Measurements from ENCODE around the gene BAG5. TPM values are rescaled to one million over a fixed set of nuclear protein-coding genes. Genes with fewer than 3 reads are reported as not detected.

The BAG5 gene
- total and polyA plus RNA-seq, 2 of the 8 experiments (the other 6 are each of a cell fraction or from before 2014, with no cell fraction given) = 7.4 to 29.5 TPM

GRCh38 chr14:103524002-103524935 is 38.2 kb downstream of the BAG5 start:
- Histone ChIP-seq H4K91ac (replicated peaks; ENCODE audit: insufficient read length, low read length) (no peak overlapping the region), H4K8ac (ENCODE audit: extremely low read depth, insufficient read depth, low read length) (no peak overlapping the region), H2BK120ac (replicated peaks; ENCODE audit: low read depth, low read length) (no peak overlapping the region), H3K18ac (ENCODE audit: extremely low read depth, low read length) (no peak overlapping the region), H4K5ac (ENCODE audit: insufficient read length, low read depth, low read length) (no peak overlapping the region), H3K14ac (ENCODE audit: insufficient read length) (no peak overlapping the region), H3K56ac (replicated peaks; ENCODE audit: insufficient read length, low read depth, low read length) (no peak overlapping the region), H3K79me1 (ENCODE audit: low read depth, low read length) (no peaks in the 10 kb centered on the region; the same call in 1 of the 2 replicates), H2BK5ac (ENCODE audit: low read depth, low read length) (no peak overlapping the region), H3K27me3 (replicated peaks in 1 of 4; ENCODE audit: control insufficient read depth in 3 of 4, extremely low read depth in 1 of 4, insufficient read depth in 3 of 4, low read length in 3 of 4) (peaks cover 3 to 23% (median 13%) of the 10 kb centered on the region in 4 experiments), H4K20me1 (replicated peaks in 1 of 2; ENCODE audit: control insufficient read depth in 1 of 2, insufficient read depth in 2 of 2, low read length in 2 of 2) (peaks cover 6 to 17% of the 10 kb centered on the region in 2 experiments), H3K4ac (replicated peaks; ENCODE audit: insufficient read length, low read depth, low read length) (peak overlapping the region; percentile 27), H2BK12ac (ENCODE audit: low read depth, low read length) (peak overlapping the region; percentile 35; the same call in 1 of the 2 replicates), H3K23ac (ENCODE audit: insufficient read length) (no peak overlapping the region), H3K4me3 (ENCODE audit: extremely low read depth in 1 of 4, insufficient read depth in 2 of 4, low read depth in 3 of 4, low read length in 4 of 4) (peak overlapping the region in 1 of 4 experiments; percentile 5; a peak in 2 of 8 replicates), H3K4me2 (ENCODE audit: insufficient read depth in 1 of 2, low read depth in 2 of 2, low read length in 2 of 2) (peak overlapping the region; percentile 73 to 80; a peak in 2 of 4 replicates), H2AK5ac (ENCODE audit: low read depth, low read length) (no peak overlapping the region), H2BK20ac (ENCODE audit: low read length) (peak overlapping the region; percentile 6; the same call in 1 of the 2 replicates), H3K79me2 (ENCODE audit: control insufficient read depth in 1 of 2, insufficient read depth in 2 of 2, low read length in 2 of 2) (peaks cover 0 to 4% of the 10 kb centered on the region in 2 experiments; a peak in 2 of 4 replicates), H3K27ac (ENCODE audit: low read depth, low read length) (no peak overlapping the region), H2AFZ (ENCODE audit: low read length) (no peak overlapping the region), H3K23me2 (ENCODE audit: low read depth, low read length) (peaks cover 17% of the 10 kb centered on the region; the same call in 1 of the 2 replicates), H3K4me1 (replicated peaks in 1 of 4; ENCODE audit: control insufficient read depth in 3 of 4, insufficient read depth in 4 of 4, low read length in 3 of 4) (peaks cover 0 to 18% (median 14%) of the 10 kb centered on the region in 4 experiments; a peak in 5 of 7 replicates), H3K9ac (replicated peaks in 1 of 4; ENCODE audit: extremely low read depth in 1 of 4, low read depth in 3 of 4, low read length in 3 of 4) (no peak overlapping the region), H3K9me3 (ENCODE audit: insufficient read depth in 2 of 2, low read depth in 1 of 2, low read length in 1 of 2) (no peaks in the 10 kb centered on the region), H3K36me3 (ENCODE audit: control insufficient read depth in 2 of 4, insufficient read depth in 4 of 4, low read length in 3 of 4) (peaks cover 8 to 21% (median 15%) of the 10 kb centered on the region in 4 experiments; a peak in 7 of 8 replicates), H2BK15ac (ENCODE audit: low read length) (peak overlapping the region; percentile 5; the same call in 1 of the 2 replicates)
- ChIA-PET POLR2A (ENCODE audit: partially characterized antibody) (interaction anchor here (0.6 to 12.6 kb wide), 7 partner anchors 14 to 447 kb away, joined by 3 to 844 read pairs (median 10); partner anchors contain the start of genes BAG5, COA8 and TRMT61A), CTCF (ENCODE audit: partially characterized antibody) (interaction anchor here (0.9 to 31.3 kb wide), 2 partner anchors 17 to 37 kb away, joined by 3 to 921 read pairs; partner anchors contain the start of gene TRMT61A)
- WGBS, 2 experiments (ENCODE audit: extremely low coverage in 1 of 2, insufficient coverage in 1 of 2, insufficient read length in 1 of 2, insufficient replicate concordance in 2 of 2, low coverage in 1 of 2, low lambda C conversion rate in 2 of 2, missing lambda C conversion rate in 1 of 2) = 78% methylated on average over 12 of the region's 12 CpGs; no CpG with 5 or more reads in 1 of the 2 experiments
- DNase-seq (ENCODE audit: low read depth in 1 of 2, low spot score in 2 of 2) (no peak), FAIRE-seq (peak; percentile 32)
- TF ChIP-seq KDM1A (IDR thresholded peaks at IDR 0.05; ENCODE audit: borderline replicate concordance, low read length) = peak; percentile 83; the same call in 1 of the 2 replicates
- 0 out of 2 replicates have a peak, but pooled peaks have one; percentile 6 for TF ChIP-seq JUND (IDR thresholded peaks at IDR 0.05; ENCODE audit: low read length)
- no peak for TF ChIP-seq TAF7 (optimal IDR thresholded peaks at IDR 0.05; ENCODE audit: borderline replicate concordance, low read depth, low read length)
- TF ChIP-seq, protein P1, sequence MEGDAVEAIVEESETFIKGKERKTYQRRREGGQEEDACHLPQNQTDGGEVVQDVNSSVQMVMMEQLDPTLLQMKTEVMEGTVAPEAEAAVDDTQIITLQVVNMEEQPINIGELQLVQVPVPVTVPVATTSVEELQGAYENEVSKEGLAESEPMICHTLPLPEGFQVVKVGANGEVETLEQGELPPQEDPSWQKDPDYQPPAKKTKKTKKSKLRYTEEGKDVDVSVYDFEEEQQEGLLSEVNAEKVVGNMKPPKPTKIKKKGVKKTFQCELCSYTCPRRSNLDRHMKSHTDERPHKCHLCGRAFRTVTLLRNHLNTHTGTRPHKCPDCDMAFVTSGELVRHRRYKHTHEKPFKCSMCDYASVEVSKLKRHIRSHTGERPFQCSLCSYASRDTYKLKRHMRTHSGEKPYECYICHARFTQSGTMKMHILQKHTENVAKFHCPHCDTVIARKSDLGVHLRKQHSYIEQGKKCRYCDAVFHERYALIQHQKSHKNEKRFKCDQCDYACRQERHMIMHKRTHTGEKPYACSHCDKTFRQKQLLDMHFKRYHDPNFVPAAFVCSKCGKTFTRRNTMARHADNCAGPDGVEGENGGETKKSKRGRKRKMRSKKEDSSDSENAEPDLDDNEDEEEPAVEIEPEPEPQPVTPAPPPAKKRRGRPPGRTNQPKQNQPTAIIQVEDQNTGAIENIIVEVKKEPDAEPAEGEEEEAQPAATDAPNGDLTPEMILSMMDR (IDR thresholded peaks at IDR 0.05; ENCODE audit: control extremely low read depth in 1 of 3, insufficient read depth in 1 of 3, low read depth in 1 of 3, low read length in 3 of 3) = peak in 2 of 3 experiments; percentile 41 to 49; a peak in 3 of 4 replicates
- 0 out of 4 replicates have a peak, but pooled peaks of 1 of the 2 experiments have one; percentile 41 for TF ChIP-seq HDAC2 (IDR thresholded peaks at IDR 0.05; ENCODE audit: borderline replicate concordance in 1 of 2, low read depth in 2 of 2, low read length in 2 of 2)

Measured in H1 (cell line).